NB4 (cell line): ENCODE results near the gene CASZ1.

Experiments
- DNase-seq: peaks from one replicate; pipeline ENCODE4 v3.0.0; 2010; ENCODE audit warnings: low read depth
- H3K4me3 ChIP-seq: one replicate; pipeline ENCODE4 v1.5.1; 2011; ENCODE audit warnings: mild to moderate bottlenecking, low read depth, low read length, moderate library complexity
- CTCF ChIP-seq: IDR thresholded peaks from one replicate; pipeline ENCODE4 v1.5.1; 2012; ENCODE audit warnings: low read depth, low read length
- MAX ChIP-seq: IDR thresholded peaks from 2 replicates; pipeline ENCODE4 v1.6.1; 2011; ENCODE audit warnings: low read depth, low read length
- MYC ChIP-seq: IDR thresholded peaks from 2 replicates; pipeline ENCODE4 v1.6.1; 2011; ENCODE audit warnings: low read depth, low read length
- POLR2A ChIP-seq: IDR thresholded peaks from 2 replicates; pipeline ENCODE4 v1.6.1; 2011; ENCODE audit warnings: mild to moderate bottlenecking; ENCODE audit not compliant: insufficient read length; ENCODE audit errors: extremely low read depth

The CASZ1 gene

GRCh38 chr1:10693497-10694273 is 102.8 kb downstream of the CASZ1 start:
- H3K4me3 ChIP-seq: peak overlapping the region; percentile 68
- peak; percentile 74 for DNase-seq
- TF ChIP-seq MYC (no peak), POLR2A (no peak), MAX (no peak), CTCF (no peak)

GRCh38 chr1:10693152-10693496 is 103.3 kb downstream of the CASZ1 start:
- TF ChIP-seq MAX (no peak), CTCF (no peak), MYC (no peak), POLR2A (no peak)
- peak overlapping the region; percentile 68 for H3K4me3 ChIP-seq
- DNase-seq: no peak

GRCh38 chr1:10692401-10693021 is 103.9 kb downstream of the CASZ1 start:
- TF ChIP-seq MAX (no peak), CTCF (peak; percentile 36)
- no peak overlapping the region for H3K4me3 ChIP-seq
- peak; percentile 66 for DNase-seq

GRCh38 chr1:10691740-10692125 is 104.7 kb downstream of the CASZ1 start:
- no peak overlapping the region for H3K4me3 ChIP-seq
- TF ChIP-seq MAX: no peak
- DNase-seq: no peak

GRCh38 chr1:10691075-10691739 is 105.2 kb downstream of the CASZ1 start:
- DNase-seq: no peak
- TF ChIP-seq POLR2A: no peak
- no peak for TF ChIP-seq CTCF
- TF ChIP-seq MYC: no peak
- TF ChIP-seq MAX: no peak

GRCh38 chr1:10690484-10690883 is 106.0 kb downstream of the CASZ1 start:
- TF ChIP-seq MAX (no peak), CTCF (peak; percentile 20), MYC (no peak), POLR2A (no peak)
- no peak overlapping the region for H3K4me3 ChIP-seq
- DNase-seq: no peak

More at GRCh38 chr1:10691075-10691739, 105.2 kb downstream of the CASZ1 start:
- no peak overlapping the region for H3K4me3 ChIP-seq
